ENCODE measurements around the gene MYL6B. TPM values are rescaled to one million over a fixed set of nuclear protein-coding genes. Genes with fewer than 3 reads are reported as not detected.

MYL6B gene
- total RNA-seq, 2 donors from 2014 or later, result 36.1 to 55.1 TPM

- no peaks in the 10 kb centered on the region for H3K9me3 ChIP-seq
- peak overlapping the region; percentile 85 to 95 for H3K27ac ChIP-seq
- H3K27me3 ChIP-seq, result no peaks in the 10 kb centered on the region
- no peak overlapping the region for H3K4me3 ChIP-seq
- peaks cover 10% of the 10 kb centered on the region for H3K36me3 ChIP-seq
- peaks cover 0 to 50% of the 10 kb centered on the region in 2 donors for H3K4me1 ChIP-seq
- TF ChIP-seq, protein P1, sequence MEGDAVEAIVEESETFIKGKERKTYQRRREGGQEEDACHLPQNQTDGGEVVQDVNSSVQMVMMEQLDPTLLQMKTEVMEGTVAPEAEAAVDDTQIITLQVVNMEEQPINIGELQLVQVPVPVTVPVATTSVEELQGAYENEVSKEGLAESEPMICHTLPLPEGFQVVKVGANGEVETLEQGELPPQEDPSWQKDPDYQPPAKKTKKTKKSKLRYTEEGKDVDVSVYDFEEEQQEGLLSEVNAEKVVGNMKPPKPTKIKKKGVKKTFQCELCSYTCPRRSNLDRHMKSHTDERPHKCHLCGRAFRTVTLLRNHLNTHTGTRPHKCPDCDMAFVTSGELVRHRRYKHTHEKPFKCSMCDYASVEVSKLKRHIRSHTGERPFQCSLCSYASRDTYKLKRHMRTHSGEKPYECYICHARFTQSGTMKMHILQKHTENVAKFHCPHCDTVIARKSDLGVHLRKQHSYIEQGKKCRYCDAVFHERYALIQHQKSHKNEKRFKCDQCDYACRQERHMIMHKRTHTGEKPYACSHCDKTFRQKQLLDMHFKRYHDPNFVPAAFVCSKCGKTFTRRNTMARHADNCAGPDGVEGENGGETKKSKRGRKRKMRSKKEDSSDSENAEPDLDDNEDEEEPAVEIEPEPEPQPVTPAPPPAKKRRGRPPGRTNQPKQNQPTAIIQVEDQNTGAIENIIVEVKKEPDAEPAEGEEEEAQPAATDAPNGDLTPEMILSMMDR (IDR thresholded peaks at IDR 0.05), result no peak
- DNase-seq (ENCODE audit: low spot score), result no peak
Observed at GRCh38 chr12:56120158-56120846, 32.1 kb upstream of the MYL6B start.

DNA sequence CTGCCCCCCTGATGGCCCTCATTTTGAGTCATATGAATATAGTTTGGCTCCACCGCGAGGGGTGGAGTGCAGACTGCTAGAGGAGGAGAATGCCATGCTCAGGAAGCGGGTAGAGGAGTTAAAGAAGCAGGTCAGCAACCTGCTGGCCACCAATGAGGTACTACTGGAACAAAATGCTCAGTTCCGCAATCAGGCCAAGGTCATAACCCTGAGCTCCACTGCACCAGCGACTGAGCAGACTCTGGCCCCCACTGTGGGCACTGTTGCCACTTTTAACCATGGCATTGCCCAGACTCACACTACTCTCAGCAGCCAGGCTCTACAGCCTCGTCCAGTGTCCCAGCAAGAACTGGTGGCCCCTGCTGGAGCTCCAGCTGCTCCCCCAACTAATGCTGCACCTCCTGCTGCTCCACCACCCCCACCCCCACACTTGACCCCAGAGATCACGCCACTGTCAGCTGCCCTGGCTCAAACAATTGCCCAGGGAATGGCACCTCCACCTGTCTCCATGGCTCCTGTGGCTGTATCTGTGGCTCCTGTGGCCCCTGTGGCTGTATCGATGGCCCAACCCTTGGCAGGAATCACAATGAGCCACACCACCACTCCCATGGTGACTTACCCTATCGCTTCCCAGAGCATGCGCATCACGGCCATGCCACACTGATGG, 31.1 kb upstream of the MYL6B start:
- H3K9me3 ChIP-seq, result no peaks in the 10 kb centered on the region
- TF ChIP-seq, protein P1 (IDR thresholded peaks at IDR 0.05), result no peak
- peaks cover 10% of the 10 kb centered on the region for H3K36me3 ChIP-seq
- H3K27ac ChIP-seq, result no peak overlapping the region
- H3K4me3 ChIP-seq, result no peak overlapping the region
- peaks cover 0 to 56% of the 10 kb centered on the region in 2 donors for H3K4me1 ChIP-seq
- no peak for DNase-seq (ENCODE audit: low spot score)
- no peaks in the 10 kb centered on the region for H3K27me3 ChIP-seq

GRCh38 chr12:56122637-56123036, 29.8 kb upstream of the MYL6B start:
- Histone ChIP-seq H3K36me3 (peaks cover 10% of the 10 kb centered on the region), H3K4me3 (no peak overlapping the region), H3K27me3 (no peaks in the 10 kb centered on the region), H3K4me1 (peaks cover 0 to 66% of the 10 kb centered on the region in 2 donors), H3K27ac (no peak overlapping the region), H3K9me3 (no peaks in the 10 kb centered on the region)
- DNase-seq (ENCODE audit: low spot score), result no peak
- TF ChIP-seq, protein P1 (IDR thresholded peaks at IDR 0.05), result no peak

- no peak for DNase-seq (ENCODE audit: low spot score)
- Histone ChIP-seq H3K27ac (no peak overlapping the region), H3K4me3 (no peak overlapping the region), H3K4me1 (peaks cover 0 to 62% of the 10 kb centered on the region in 2 donors), H3K27me3 (no peaks in the 10 kb centered on the region), H3K36me3 (peaks cover 10% of the 10 kb centered on the region), H3K9me3 (no peaks in the 10 kb centered on the region)
- TF ChIP-seq, protein P1 (IDR thresholded peaks at IDR 0.05), result no peak
Observed at GRCh38 chr12:56124133-56124532, 28.3 kb upstream of the MYL6B start.

DNA sequence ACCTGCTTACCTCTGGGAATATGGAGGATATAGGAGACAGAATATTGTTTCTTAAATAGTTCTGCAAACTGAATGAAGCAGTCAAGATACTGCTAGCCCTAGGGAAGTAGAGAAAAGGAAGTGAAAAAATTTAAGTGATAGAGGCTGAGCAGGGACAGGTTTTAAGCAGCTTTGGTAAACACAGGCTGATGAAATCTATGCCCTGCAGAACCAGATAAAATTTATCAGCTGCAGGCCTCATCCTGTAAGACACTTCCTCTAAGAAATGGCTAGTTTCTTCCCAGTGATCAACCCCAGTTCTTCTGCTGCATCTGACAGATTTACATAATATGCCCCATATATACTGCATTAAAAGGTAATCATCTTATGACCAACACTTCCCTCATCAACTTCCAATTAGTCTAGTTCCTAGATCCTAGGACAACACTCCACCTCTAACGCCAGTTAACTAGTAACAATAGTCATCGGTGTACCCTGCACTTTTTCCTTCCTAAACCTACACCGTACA, 25.6 kb upstream of the MYL6B start:
- Histone ChIP-seq H3K27ac (peak overlapping the region; percentile 81 to 87), H3K9me3 (no peaks in the 10 kb centered on the region), H3K4me1 (peaks cover 0 to 53% of the 10 kb centered on the region in 2 donors), H3K4me3 (no peak overlapping the region), H3K27me3 (no peaks in the 10 kb centered on the region), H3K36me3 (peaks cover 6% of the 10 kb centered on the region)
- no peak for DNase-seq (ENCODE audit: low spot score)
- TF ChIP-seq, protein P1 (IDR thresholded peaks at IDR 0.05), result no peak

Data from right atrium auricular region (tissue), 2 donors.